ENCODE measurements around the gene PAPOLA.

PAPOLA gene

DNA sequence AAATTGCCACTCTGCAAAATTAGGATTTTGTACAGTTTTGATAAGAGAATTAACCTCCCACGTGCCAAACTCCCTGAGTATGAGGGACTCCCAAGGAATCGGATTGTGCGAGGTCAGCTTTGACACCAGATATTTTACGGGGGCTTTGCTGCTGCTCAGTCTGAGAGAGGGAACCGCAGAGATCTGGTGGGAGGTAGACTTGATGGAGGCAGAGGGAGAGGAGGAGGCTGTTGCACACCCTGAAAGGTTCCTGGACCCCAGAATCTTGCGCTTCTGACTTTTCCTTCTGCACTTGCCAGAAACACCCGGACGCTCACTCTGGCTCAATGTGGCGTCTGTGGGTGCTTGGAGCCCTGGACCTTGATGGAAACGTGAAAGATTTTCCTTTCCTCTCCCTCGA lies 83.9 kb downstream of the PAPOLA start:
- no peak for DNase-seq (ENCODE audit: low spot score)

DNA sequence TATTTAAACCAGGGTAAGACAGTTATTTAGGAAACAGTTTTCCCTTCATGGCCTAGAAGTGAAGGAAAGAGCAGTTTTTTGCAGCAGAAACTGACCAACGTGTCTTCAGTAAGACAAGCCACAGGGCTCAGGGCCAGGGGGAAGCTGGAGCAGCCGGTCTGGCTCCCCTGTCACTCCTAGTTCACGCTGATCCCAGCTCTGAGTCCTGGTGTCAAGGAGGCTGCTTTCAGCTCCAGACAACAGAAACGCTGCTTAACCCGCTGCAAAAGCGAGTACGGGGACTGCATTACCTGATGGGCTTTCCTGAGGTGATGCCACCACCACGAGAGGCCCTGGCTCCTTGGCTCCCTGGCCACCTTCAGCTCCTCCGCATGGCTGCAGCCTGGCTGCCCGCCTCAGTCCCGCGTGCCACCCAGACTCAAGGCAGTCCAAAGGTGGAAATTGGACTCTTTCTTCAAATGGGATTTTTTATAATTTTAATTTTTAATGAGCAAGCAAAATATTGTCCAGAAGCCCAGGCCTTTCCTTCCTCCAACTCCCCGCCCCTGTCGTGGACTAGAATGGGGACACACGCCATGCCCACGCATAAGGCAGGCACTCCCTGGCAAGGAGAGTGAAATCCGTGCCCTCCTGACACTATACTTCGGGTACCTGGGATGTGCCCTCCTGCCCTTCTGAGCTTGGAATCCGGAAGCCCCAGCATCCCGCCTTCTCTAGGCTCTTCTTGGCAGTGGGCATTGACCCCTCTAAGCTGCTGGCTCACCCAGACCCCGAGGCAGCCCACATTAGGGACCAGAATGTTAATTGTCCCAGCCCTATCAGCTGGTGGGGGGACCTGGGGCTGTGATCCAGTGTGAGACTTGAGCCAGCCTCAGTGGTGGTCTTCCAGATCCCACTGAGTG lies 85.0 kb downstream of the PAPOLA start:
- no peak for DNase-seq (ENCODE audit: low spot score)

DNA sequence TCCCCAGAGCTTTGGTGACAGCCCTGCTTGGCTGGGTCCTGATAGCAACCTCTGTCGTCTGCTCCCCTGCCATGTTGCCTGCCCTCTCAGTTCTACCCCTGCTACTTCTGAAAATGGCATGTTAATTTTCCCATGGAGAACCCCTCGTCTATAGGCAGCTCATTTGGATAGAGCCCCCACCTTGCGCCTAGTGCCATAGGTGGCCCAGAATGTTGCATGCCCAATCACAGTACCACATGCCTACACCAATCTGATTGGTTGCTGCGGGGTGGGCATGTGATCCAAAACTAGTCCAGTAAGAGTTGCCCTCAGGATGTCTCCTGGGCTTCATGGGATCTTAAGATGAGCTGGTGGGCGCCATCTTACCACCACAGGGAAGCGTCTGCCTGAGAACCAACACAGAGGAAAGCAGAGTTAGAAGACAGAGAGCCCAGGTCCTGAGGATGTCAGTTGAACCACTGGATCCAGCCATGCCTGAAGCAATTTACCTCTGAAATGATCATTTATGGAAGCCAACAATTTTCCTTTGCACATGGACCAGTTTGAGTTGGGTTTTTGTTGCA lies 85.7 kb downstream of the PAPOLA start:
- no peak for DNase-seq (ENCODE audit: low spot score)

DNA sequence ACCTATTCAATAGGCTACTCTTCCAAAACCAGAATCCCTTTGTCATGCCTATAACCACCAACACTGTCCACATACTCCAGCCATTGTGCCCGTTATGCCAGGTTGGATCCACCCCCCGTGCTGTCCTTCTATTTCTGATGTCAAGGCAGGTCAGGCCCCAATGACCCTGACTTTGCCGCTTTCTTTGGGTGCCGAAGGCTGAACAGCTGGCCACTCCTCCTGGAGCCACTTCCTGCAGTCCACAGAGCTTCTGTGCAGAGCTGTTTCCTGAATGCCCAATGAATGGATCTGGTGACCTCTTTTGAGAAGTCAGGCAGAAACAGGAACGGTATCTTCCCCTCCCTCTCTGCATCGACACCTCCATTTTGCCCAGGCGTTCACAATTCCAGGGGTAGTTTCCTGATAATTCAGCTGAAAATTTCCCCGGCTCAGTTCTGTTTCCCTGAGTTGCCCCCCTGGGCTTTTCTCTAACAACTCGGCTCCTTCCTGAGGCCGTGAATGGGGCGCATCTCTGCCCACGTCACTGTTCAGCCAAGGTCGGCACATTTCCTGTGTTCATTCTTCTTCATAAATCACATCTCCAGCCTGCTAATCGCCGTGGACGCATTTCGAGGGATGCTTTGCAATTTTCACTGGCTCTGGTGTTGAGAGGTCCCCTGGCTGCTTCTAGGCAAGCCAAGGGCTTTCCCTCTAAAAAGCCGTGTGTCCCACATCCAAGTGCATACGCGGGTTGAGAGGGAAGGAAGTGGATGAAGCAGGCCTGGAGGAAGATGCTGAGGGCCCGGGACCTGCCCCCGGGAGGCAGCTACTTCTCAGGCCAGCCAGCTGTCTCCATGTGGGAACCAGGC lies 86.5 kb downstream of the PAPOLA start:
- DNase-seq (ENCODE audit: low spot score): no peak

DNA sequence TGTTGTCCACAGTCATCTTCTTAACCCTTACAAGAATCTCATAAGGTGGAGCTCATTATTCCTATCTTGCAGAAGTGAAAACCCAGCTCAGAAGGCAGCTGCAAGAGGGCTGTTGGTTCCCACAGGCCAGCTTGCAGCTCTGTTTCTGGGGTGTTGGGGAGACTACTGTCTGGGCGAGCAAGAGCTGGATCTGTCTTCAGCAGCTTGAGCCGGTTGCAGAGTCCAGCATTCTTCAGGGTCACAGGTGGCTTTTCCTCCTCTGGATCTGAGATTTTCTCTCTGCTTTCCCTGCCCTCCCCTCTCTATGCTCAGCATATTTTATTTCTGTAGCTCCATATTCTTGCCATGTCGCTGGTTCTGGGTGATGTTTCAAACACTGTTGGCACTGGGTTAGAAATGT lies 87.4 kb downstream of the PAPOLA start:
- DNase-seq (ENCODE audit: low spot score): no peak

DNA sequence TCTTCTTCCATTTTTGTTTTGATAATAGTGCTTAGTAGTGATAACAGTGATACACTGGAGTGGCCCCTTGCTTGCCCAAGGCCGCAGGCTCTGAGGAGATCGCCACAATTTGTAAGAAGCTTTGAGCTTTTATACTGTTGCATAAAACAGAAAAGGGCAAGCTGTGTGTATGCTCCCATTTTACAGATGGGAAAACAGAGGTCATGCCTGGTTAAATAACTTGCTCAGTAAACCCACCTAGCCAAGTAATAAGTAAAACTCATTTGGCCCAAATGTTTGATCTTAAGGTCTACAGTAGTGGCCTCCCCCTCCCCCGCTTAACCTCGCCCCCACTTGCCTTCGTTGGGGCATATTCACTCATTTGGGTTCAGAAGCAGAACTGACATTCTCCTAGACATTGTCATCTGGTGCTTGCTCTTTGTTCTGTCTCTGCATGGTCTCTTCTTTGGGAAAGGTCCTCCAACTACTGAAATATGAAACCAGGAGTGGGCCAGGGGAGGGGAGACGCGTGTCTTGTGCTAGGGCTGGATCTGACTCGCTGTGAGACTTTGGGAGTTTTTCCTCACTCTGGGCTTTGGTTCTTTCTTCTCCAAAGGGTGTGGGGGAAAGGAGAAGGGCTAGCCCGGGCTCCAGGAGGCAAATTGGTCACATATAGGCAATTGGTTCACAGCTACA lies 88.1 kb downstream of the PAPOLA start:
- DNase-seq (ENCODE audit: low spot score): no peak

DNA sequence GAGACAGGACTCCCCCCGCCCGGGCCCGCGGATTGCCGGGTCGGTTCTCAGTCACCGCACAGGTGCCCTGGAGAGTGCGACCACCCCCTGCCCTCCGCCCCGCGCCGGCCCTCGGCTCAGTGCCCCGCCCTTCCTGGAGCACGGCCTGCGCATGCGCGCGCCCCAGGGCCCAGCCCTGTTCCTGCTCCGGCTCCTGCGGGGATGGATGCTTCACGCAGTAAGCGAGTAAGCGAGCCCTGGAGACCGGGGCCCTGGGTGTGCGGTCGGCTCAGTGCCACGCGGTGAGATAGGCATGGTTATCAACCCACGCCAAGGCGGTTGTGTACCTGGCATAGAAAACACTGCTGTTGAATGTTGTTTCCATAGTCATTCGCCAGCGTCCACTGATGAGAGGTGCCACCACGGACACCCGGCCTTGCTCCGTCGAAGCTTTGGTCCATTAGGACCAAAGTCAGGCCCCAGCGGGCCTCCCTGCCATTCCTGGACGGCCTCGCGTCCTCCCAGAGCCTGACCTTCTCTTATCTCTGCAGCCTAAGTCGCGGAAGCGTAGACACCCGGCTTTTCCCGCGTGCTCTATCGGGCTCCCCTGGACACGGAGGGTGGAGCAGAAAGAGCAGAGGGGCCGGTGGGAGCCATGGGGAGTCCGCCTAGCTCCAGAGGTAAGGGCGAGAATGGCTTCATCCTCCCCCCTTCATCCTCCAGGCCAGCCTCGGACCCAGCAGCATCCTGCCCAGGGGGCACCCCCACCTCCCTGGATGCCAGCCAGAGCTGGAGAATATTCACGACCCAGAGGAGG lies 90.6 kb downstream of the PAPOLA start:
- DNase-seq (ENCODE audit: low spot score): peak; percentile 89

GRCh38 chr14:96594961-96595360 lies 92.8 kb downstream of the PAPOLA start:
- DNase-seq (ENCODE audit: low spot score): no peak

DNA sequence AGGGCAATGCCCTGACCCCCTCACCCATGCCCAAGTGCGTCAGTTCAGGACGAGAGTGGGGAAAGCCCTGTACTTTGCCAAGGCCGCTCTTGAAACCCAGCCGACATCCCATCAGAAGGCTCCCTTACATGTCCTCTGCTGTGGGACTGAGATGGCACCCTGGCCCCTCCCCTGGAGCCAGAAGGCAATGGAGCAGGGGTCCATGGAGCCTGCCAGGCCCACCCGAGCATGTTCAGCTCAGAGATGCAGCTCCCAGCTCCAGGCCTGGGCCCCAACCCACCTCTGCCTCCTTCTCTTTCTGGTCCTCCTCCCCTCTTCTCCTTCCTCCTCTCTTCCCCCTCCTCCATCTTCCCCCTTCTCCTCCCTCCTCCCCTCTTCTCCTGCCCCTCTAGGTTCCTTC lies 95.5 kb downstream of the PAPOLA start:
- no peak for DNase-seq (ENCODE audit: low spot score)

GRCh38 chr14:96598332-96598928 lies 96.2 kb downstream of the PAPOLA start:
- no peak for DNase-seq (ENCODE audit: low spot score)

- no peak for DNase-seq (ENCODE audit: low spot score)
Observed at GRCh38 chr14:96599076-96599475, 96.9 kb downstream of the PAPOLA start.

- no peak for DNase-seq (ENCODE audit: low spot score)
Observed at GRCh38 chr14:96602186-96602585, 100.0 kb downstream of the PAPOLA start.

GRCh38 chr14:96603350-96604255 lies 101.4 kb downstream of the PAPOLA start:
- DNase-seq (ENCODE audit: low spot score): no peak

GRCh38 chr14:96614481-96614881 lies 112.3 kb downstream of the PAPOLA start:
- DNase-seq (ENCODE audit: low spot score): no peak

DNA sequence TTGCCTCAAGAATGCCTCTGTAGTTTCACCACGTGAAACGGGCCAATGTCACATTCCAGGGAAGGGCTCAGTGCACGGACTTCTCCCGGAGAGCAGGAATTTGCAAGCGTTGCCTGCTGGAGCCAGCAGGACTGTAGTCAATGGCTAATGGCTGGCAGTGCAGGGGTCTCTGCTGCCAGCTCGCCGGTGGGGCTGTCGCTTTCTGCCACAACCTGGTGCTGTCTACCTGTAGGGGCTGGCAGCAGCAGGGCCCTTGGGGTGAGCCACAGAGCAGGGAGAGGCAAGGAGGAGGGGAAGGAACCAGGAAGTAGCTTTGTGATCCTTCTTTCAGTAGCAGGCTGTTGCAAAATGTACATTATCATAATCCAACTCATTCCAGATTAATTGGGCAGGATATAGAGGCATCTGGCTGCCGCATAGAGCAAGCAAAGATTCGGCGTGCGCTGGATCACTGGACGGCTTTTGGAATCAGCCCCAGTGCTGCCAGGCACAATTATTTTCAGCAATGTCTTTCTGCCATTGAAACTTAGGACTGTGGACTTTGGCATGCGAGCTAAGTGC lies 114.1 kb downstream of the PAPOLA start:
- no peak for DNase-seq (ENCODE audit: low spot score)
